AG09309 (cell line): ENCODE measurements around the gene THOC1.
"Not testable (repeated sequence)": the region's sequence is repeated elsewhere in the genome, so short reads cannot be mapped to it uniquely, and the experiment has no call there.

ENCODE experiments used
- DNase-seq: peaks from one replicate; pipeline ENCODE4 v3.0.0-alpha.2; 2010; ENCODE audit warnings: low read depth
- H3K4me3 ChIP-seq: 2 replicates; pipeline ENCODE4 v1.5.1; 2011; ENCODE audit warnings: mild to moderate bottlenecking, low read depth, low read length, moderate library complexity; ENCODE audit not compliant: control insufficient read depth
- TF ChIP-seq, protein P1 (sequence below): IDR thresholded peaks from 2 replicates; pipeline ENCODE4 v1.5.1; 2011; ENCODE audit warnings: mild to moderate bottlenecking, low read depth, low read length, inconsistent platforms; ENCODE audit not compliant: insufficient read depth, control insufficient read depth; ENCODE audit errors: missing control alignments

Gene THOC1, protein sequence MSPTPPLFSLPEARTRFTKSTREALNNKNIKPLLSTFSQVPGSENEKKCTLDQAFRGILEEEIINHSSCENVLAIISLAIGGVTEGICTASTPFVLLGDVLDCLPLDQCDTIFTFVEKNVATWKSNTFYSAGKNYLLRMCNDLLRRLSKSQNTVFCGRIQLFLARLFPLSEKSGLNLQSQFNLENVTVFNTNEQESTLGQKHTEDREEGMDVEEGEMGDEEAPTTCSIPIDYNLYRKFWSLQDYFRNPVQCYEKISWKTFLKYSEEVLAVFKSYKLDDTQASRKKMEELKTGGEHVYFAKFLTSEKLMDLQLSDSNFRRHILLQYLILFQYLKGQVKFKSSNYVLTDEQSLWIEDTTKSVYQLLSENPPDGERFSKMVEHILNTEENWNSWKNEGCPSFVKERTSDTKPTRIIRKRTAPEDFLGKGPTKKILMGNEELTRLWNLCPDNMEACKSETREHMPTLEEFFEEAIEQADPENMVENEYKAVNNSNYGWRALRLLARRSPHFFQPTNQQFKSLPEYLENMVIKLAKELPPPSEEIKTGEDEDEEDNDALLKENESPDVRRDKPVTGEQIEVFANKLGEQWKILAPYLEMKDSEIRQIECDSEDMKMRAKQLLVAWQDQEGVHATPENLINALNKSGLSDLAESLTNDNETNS

DNA sequence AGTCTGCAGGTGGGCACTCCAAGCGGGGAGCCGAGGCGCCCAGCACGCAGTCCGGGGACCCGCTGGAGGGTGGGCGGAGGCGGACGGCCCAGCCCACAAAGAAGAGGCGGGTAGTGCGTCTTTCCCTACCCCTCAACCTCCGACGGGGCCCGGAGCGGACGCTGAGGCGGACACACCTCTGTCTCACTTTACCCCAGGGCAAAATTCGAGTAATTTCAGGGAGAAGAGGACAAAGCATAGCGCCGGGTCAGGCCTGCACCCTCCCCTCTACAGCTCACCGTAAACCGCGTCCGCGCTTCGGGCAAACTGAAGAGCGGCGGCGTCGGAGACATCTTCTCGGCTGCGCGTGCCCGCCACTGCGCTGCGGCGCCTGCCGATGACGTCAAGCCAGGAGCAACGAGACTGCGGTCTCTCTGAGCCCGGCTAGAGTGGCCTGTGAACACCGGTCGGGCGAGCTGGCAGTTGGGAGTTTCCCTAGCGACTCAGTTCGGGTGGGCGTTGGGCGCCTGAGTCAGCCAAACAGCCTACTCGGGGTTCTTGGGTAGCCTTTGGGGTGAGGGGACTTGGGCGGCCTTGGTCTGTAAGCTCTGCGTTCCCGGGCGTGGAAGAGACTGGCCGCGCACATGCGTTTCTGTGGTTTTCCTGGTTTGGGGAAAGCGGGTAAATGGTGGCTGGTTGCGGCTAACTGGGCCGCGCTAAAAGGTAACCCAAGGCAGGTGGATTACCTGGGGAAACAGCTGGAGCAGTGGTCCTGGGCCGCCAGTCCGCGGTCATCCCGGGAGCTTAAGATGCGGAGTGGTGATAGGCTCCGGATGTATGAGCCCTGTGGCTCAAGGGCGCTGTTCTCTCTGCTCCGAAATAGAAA, at the start of gene THOC1:
Gene THOC1 (minus strand): TSS at position 360 of the 865 bp plus-strand sequence. CDS start 28 bp downstream, at position 332.
- TF ChIP-seq, protein P1, sequence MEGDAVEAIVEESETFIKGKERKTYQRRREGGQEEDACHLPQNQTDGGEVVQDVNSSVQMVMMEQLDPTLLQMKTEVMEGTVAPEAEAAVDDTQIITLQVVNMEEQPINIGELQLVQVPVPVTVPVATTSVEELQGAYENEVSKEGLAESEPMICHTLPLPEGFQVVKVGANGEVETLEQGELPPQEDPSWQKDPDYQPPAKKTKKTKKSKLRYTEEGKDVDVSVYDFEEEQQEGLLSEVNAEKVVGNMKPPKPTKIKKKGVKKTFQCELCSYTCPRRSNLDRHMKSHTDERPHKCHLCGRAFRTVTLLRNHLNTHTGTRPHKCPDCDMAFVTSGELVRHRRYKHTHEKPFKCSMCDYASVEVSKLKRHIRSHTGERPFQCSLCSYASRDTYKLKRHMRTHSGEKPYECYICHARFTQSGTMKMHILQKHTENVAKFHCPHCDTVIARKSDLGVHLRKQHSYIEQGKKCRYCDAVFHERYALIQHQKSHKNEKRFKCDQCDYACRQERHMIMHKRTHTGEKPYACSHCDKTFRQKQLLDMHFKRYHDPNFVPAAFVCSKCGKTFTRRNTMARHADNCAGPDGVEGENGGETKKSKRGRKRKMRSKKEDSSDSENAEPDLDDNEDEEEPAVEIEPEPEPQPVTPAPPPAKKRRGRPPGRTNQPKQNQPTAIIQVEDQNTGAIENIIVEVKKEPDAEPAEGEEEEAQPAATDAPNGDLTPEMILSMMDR, result no peak
- DNase-seq, result peak; percentile 55

DNA sequence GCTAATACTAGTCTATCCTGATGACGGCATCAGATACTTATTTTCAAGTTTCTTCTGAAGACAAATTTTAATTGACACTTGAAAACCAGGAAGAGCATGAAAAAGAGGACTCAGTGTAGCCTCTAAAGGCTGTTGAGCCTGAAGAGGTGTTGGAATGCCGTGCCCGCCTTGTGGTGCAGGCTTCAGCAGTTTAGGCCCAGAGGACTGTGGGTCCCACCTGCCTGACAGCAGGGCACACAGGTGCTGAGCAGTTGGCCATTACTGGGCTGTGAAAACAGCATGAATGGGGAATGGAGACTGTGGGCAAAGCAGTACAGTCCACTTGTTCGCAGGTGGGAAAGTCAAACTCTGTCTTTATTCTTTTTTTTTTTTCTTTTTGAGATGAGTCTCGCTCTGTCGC, 49.8 kb upstream of the THOC1 start:
- no peak for DNase-seq
- TF ChIP-seq, protein P1, result no peak
- H3K4me3 ChIP-seq, result no peak overlapping the region

More for the DNA sequence above, at the start of gene THOC1:
- peak within 1 kb of the TSS; percentile 93 for H3K4me3 ChIP-seq

DNA sequence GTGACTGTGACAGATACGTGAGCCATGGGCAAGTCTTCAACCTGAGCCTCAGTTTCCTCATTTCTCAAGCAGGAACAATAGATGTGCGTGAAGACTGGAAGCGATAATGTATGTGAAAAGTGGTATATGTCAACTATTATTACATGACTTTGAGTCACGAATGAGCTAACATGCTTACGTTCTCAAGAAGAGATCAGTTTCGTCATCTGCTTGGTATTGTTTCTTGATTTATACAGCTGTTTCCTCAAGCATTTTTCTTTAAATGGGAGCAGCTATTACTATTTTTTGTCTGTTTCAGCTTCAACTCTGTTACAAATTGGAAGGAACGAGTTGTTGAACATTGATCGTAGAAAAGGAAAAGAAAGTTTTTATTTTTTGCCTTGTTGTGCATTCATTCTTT, 48.5 kb upstream of the THOC1 start:
- TF ChIP-seq, protein P1, result no peak
- no peak for DNase-seq
- no peak overlapping the region for H3K4me3 ChIP-seq

DNA sequence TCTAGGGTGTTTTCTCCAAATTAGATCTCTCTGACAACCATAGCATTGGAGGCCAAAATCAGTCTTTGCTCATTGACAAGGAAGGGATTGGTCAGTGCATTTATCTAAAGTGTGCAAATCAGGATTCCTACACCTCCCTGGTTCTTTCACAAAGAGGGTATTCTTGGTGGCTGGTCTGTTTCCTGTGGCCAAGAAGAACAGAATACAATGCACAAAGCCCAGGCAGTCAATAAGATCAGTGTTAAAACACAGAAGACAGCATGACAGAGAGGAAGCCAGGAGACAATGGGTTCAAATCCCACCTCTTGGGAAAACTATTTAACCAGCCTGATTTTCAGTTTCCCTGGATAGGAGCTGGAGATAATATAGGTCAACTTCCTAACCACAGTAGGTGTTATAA, 46.1 kb upstream of the THOC1 start:
- TF ChIP-seq, protein P1, result no peak
- DNase-seq, result no peak
- no peak overlapping the region for H3K4me3 ChIP-seq

DNA sequence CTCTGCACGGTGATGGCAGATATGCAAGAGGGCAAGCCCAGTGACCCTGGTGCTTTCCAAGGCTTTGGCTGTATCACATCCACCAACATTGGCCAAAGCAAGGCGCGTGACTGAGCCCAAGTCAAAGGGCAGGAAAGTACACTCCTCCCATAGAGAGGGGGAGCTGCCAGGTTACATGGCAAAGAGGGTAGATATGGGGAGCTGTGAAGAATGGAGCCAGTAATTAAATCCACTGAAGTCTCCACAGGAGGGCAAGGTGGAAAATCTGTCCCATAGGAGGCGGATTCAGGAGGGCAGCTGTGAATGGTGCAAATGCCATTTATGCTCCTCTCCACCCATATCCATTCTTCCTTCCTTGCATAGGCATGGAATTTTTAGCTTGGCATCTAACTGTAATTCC, 44.6 kb upstream of the THOC1 start:
- no peak for DNase-seq
- TF ChIP-seq, protein P1, result no peak
- H3K4me3 ChIP-seq, result no peak overlapping the region

DNA sequence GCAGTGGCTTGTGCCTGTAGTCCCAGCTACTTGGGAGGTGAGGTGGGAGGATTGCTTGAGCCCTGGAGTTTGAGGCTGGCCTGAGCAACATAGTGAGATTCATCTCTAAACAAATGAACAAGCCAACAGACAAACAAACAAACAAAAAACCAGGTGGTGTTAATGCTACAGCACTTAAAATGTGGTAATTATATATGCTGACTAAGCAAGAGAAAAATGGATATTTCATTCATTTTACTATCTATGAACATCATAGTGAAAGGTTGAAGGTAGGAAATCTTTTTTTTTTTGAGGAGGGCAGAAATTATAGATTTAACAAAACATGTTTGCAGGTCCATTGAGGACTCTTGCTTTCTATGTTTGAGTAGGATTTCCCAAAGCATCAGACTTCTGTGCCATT, 42.2 kb upstream of the THOC1 start:
- no peak overlapping the region for H3K4me3 ChIP-seq
- TF ChIP-seq, protein P1, result no peak
- no peak for DNase-seq

DNA sequence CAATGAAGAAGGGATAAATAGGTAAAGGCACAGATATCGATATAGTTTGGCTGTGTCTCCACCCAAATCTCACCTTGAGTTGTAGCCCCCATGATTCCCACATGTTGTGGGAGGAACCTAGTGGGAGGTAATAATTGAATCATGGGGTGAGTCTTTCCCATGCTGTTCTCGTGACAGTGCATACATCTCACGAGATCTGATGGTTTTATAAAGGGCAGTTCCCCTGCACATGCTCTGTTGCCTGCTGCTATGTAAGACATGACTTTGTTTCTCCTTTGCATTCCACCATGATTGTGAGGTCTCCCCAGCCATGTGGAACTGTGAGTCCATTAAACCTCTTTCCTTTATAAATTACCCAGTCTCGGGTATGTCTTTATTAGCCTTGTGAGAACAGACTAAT, 40.2 kb upstream of the THOC1 start:
- DNase-seq, H3K4me3 ChIP-seq: not testable (repeated sequence)
